ENCODE data around the gene TRIM65.

The TRIM65 gene

DNA sequence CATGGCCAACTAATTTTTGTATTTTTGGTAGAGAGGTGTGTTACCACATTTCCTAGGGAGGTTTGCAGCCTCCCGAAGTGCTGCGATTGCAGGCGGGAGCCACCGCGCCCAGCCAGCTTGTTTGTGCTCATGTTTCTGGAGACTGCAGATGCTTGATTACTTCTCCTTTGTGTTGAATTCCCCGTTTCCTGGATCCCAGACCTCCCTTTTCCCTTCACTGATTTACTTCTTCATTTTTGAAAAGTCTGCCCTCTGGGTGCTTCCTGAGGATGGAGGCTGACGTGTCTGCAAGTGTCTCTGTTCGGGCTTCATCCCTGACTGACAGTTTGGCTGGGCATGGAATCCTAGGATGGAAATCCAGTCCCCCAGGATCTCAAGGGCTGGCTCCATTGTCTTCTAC is 11.3 kb downstream of the TRIM65 start:
- no peak for TF ChIP-seq EZH2phosphoT487 (IDR thresholded peaks at IDR 0.05; ENCODE audit: low read depth)
- TF ChIP-seq, protein P1, sequence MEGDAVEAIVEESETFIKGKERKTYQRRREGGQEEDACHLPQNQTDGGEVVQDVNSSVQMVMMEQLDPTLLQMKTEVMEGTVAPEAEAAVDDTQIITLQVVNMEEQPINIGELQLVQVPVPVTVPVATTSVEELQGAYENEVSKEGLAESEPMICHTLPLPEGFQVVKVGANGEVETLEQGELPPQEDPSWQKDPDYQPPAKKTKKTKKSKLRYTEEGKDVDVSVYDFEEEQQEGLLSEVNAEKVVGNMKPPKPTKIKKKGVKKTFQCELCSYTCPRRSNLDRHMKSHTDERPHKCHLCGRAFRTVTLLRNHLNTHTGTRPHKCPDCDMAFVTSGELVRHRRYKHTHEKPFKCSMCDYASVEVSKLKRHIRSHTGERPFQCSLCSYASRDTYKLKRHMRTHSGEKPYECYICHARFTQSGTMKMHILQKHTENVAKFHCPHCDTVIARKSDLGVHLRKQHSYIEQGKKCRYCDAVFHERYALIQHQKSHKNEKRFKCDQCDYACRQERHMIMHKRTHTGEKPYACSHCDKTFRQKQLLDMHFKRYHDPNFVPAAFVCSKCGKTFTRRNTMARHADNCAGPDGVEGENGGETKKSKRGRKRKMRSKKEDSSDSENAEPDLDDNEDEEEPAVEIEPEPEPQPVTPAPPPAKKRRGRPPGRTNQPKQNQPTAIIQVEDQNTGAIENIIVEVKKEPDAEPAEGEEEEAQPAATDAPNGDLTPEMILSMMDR (IDR thresholded peaks at IDR 0.05; ENCODE audit: low read depth, low read length), result no peak
- no peak overlapping the region for H3K27ac ChIP-seq (ENCODE audit: low read length)
- H3K4me3 ChIP-seq (ENCODE audit: low read length), result no peak overlapping the region
- peaks cover 6% of the 10 kb centered on the region for H3K36me3 ChIP-seq (replicated peaks; ENCODE audit: low read depth, low read length)
- no peak overlapping the region for H2AFZ ChIP-seq (ENCODE audit: low read depth, low read length)
- H3K9me3 ChIP-seq (ENCODE audit: insufficient read depth, low read length), result no peaks in the 10 kb centered on the region
- no peaks in the 10 kb centered on the region for H3K79me2 ChIP-seq (ENCODE audit: low read length)
- no peaks in the 10 kb centered on the region for H3K4me1 ChIP-seq (ENCODE audit: low read length)
- no peak overlapping the region for H3K9ac ChIP-seq (ENCODE audit: low read length)
- peaks cover 14% of the 10 kb centered on the region for H3K27me3 ChIP-seq (ENCODE audit: low read depth, low read length)
- H3K4me2 ChIP-seq (ENCODE audit: low read length), result no peak overlapping the region
- no peaks in the 10 kb centered on the region for H4K20me1 ChIP-seq (ENCODE audit: insufficient read depth, low read length)

DNA sequence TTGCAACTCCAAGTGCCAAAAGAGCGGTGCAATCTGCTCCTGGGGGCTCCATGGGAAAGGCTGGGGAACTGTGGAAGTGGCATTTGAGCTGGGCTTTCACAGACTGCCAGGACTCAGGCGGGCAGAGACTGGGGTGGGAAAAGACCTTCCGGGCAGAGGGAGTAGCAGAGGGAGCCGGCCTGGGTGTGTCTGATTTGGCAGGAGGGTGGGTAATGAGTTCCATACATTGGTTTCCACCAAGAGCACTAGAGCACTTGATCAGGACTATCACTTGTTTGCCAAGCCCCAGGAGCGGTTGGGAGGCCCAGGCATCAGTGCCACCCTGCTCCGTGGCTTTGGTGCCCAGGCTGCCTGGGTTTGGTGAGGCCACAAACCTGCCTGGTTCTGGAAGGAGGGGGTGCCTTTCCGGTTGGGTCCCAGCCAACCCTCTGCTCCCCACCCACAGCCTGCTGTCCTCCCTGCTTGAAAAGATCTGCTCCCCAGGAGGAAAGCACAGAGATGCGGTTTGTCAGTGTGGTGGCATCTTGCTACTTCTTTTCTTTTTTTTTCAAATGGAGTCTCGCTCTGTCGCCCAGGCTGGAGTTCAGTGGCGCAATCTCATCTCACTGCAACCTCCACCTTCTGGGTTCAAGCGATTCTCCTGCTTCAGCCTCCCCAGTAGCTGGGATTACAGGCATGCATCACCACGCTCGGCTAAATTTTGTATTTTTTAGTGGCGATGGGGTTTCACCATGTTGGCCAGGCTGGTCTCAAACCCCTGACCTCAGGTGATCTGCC is 14.9 kb downstream of the TRIM65 start:
- Histone ChIP-seq H3K4me3 (ENCODE audit: low read length) (no peak overlapping the region), H3K27ac (ENCODE audit: low read length) (no peak overlapping the region), H4K20me1 (ENCODE audit: insufficient read depth, low read length) (no peaks in the 10 kb centered on the region), H3K4me2 (ENCODE audit: low read length) (no peak overlapping the region), H3K4me1 (ENCODE audit: low read length) (peaks cover 7% of the 10 kb centered on the region; the same call in 1 of the 2 replicates), H3K27me3 (ENCODE audit: low read depth, low read length) (peaks cover 16% of the 10 kb centered on the region), H3K9me3 (ENCODE audit: insufficient read depth, low read length) (no peaks in the 10 kb centered on the region), H3K9ac (ENCODE audit: low read length) (no peak overlapping the region), H3K36me3 (replicated peaks; ENCODE audit: low read depth, low read length) (peaks cover 2% of the 10 kb centered on the region), H3K79me2 (ENCODE audit: low read length) (no peaks in the 10 kb centered on the region), H2AFZ (ENCODE audit: low read depth, low read length) (no peak overlapping the region)
- TF ChIP-seq, protein P1 (IDR thresholded peaks at IDR 0.05; ENCODE audit: low read depth, low read length), result no peak
- TF ChIP-seq EZH2phosphoT487 (IDR thresholded peaks at IDR 0.05; ENCODE audit: low read depth), result no peak

DNA sequence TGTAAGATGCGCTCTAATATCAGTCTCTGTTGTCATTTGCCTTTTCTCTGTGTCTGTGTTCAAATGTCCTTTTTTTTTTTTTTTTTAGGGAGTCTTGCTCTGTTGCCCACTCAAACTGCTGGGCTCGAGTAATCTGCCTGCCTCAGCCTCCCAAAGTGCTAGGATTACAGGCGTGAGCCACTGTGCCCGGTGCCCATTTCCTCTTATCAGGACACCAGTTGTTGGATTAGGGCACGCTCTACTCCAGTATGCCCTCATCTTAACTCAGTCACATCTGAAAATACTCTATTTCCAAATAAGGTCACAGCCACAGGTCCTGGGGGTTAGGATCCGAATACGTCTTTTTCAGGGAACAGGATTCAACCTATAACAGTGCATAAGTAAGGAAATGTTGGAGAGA is 16.5 kb downstream of the TRIM65 start:
- H3K9ac ChIP-seq (ENCODE audit: low read length), result no peak overlapping the region
- no peak overlapping the region for H3K4me2 ChIP-seq (ENCODE audit: low read length)
- peaks cover 20% of the 10 kb centered on the region for H3K4me1 ChIP-seq (ENCODE audit: low read length)
- H3K79me2 ChIP-seq (ENCODE audit: low read length), result no peaks in the 10 kb centered on the region
- H4K20me1 ChIP-seq (ENCODE audit: insufficient read depth, low read length), result no peaks in the 10 kb centered on the region
- H3K4me3 ChIP-seq (ENCODE audit: low read length), result no peak overlapping the region
- H3K36me3 ChIP-seq (replicated peaks; ENCODE audit: low read depth, low read length), result no peaks in the 10 kb centered on the region
- H3K27me3 ChIP-seq (ENCODE audit: low read depth, low read length), result peaks cover 16% of the 10 kb centered on the region
- no peaks in the 10 kb centered on the region for H3K9me3 ChIP-seq (ENCODE audit: insufficient read depth, low read length)
- no peak for TF ChIP-seq EZH2phosphoT487 (IDR thresholded peaks at IDR 0.05; ENCODE audit: low read depth)
- TF ChIP-seq, protein P1 (IDR thresholded peaks at IDR 0.05; ENCODE audit: low read depth, low read length), result no peak
- no peak overlapping the region for H3K27ac ChIP-seq (ENCODE audit: low read length)
- H2AFZ ChIP-seq (ENCODE audit: low read depth, low read length), result no peak overlapping the region

DNA sequence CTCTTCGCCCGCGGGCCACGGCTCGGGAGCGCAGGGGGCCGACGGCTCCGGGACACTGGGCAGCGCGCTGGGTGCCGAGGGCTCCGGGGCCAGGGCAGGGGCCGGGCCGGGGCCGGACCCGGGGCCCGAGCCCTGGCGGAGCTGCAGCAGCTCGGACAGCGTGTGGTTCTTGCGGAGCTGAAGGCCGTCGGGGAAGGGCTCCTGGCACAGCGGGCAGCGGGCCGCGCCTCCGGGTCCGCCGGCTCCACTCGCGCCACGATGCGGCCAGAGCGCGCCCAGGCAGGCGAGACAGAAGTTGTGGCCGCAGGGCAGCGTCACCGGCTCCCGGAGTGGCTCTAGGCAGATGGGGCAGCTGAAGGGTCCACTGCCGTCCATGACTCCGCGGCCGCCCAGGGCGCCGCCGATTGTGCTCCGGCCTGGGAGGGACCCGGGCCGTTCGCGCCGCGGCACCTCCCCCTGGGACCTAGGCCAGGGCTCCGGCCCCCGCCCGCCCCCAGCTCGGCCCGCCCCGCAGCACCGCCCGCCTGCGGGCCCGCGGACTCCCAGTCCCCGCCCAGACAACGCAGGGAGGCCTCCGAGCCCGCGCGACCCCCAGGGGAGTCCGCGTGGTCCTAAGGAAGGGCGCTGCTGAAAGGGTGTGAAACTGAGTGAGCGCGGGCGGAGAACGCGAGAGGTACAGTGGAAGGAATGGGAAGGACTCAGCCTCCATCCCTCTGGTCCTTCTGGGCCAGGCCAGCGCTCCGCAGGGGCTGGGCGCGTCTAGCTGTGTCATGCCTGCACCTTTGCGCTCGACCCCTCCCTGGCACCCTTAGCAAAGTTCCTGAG is 18.4 kb downstream of the TRIM65 start, which contains the start of gene TRIM47:
Gene TRIM47, minus strand, starts transcription at position 408 of the 825 bp plus-strand sequence. Its CDS starts 33 bp downstream, at position 375.
- no peaks in the 10 kb centered on the region for H3K9me3 ChIP-seq (ENCODE audit: insufficient read depth, low read length)
- peak within 1 kb of the TSS; percentile 92 for H3K4me3 ChIP-seq (ENCODE audit: low read length)
- no peaks in the 10 kb centered on the region for H3K36me3 ChIP-seq (replicated peaks; ENCODE audit: low read depth, low read length)
- H3K27me3 ChIP-seq (ENCODE audit: low read depth, low read length), result peaks cover 16% of the 10 kb centered on the region
- no peaks in the 10 kb centered on the region for H4K20me1 ChIP-seq (ENCODE audit: insufficient read depth, low read length)
- peak within 1 kb of the TSS; percentile 88 for H3K4me2 ChIP-seq (ENCODE audit: low read length)
- H3K79me2 ChIP-seq (ENCODE audit: low read length), result no peaks in the 10 kb centered on the region
- peaks cover 20% of the 10 kb centered on the region for H3K4me1 ChIP-seq (ENCODE audit: low read length)
- peak within 1 kb of the TSS; percentile 87 for H3K9ac ChIP-seq (ENCODE audit: low read length)
- TF ChIP-seq, protein P1 (IDR thresholded peaks at IDR 0.05; ENCODE audit: low read depth, low read length), result no peak
- no peak for TF ChIP-seq EZH2phosphoT487 (IDR thresholded peaks at IDR 0.05; ENCODE audit: low read depth)
- peak within 1 kb of the TSS; percentile 84 for H2AFZ ChIP-seq (ENCODE audit: low read depth, low read length)
- peak within 1 kb of the TSS; percentile 67 for H3K27ac ChIP-seq (ENCODE audit: low read length)

Measured in OCI-LY3 (cell line).